GM13977 (cell line): ENCODE measurements around the gene NCAPG.
"Not testable (repeated sequence)": the region's sequence is repeated elsewhere in the genome, so short reads cannot be mapped to it uniquely, and the experiment has no call there.

Source experiments
- DNase-seq: peaks from one replicate; pipeline ENCODE4 v3.0.0; 2012; ENCODE audit warnings: low spot score
- CTCF ChIP-seq: IDR thresholded peaks from 2 replicates; pipeline ENCODE4 v1.5.1; 2012; ENCODE audit warnings: mild to moderate bottlenecking, control low read depth; ENCODE audit not compliant: insufficient read depth; ENCODE audit errors: extremely low read depth, missing control alignments
- in situ Hi-C: fragments of 300-500 bp; cut with MboI; formaldehyde crosslinking; loops from one replicate; pipeline ENCODE4 v1.12.0; 2022; ENCODE audit warnings: low sequenced_read_pairs, low pct_unique_long_range_greater_than_20kb, mixed read lengths, inconsistent platforms; ENCODE audit not compliant: unreplicated experiment

NCAPG gene

GRCh38 chr4:17823871-17824669 lies 13.3 kb downstream of the NCAPG start:
- TF ChIP-seq CTCF, result no peak
- in situ Hi-C loops, result loop anchor here (25.0 kb wide), 1 partner anchor 763 kb away; no protein-coding TSS in a partner anchor
- DNase-seq, result no peak

- DNase-seq, result no peak
- in situ Hi-C loops, result loop anchor here (25.0 kb wide), 1 partner anchor 166 kb away; the partner anchor contains the start of gene LCORL
- TF ChIP-seq CTCF, result no peak
These were observed 35.5 kb downstream of the NCAPG start for GRCh38 chr4:17846266-17846665.

GRCh38 chr4:17850295-17850694 lies 39.5 kb downstream of the NCAPG start:
- DNase-seq, in situ Hi-C loops: not testable (repeated sequence)

GRCh38 chr4:17851959-17852358 lies 41.2 kb downstream of the NCAPG start:
- no peak for DNase-seq
- no peak for TF ChIP-seq CTCF
- in situ Hi-C loops, result no loop called here

- in situ Hi-C loops, result no loop called here
- no peak for TF ChIP-seq CTCF
- DNase-seq, result no peak
These were observed 43.3 kb downstream of the NCAPG start for GRCh38 chr4:17854036-17854435.

GRCh38 chr4:17859793-17860406 lies 49.1 kb downstream of the NCAPG start:
- in situ Hi-C loops, result no loop called here
- no peak for DNase-seq
- TF ChIP-seq CTCF, result no peak

GRCh38 chr4:17861906-17862305 lies 51.1 kb downstream of the NCAPG start:
- in situ Hi-C loops, result not testable (repeated sequence)

More at GRCh38 chr4:17861906-17862305, 51.1 kb downstream of the NCAPG start:
- not testable (repeated sequence) for DNase-seq
